ENCODE results near the gene QKI.

Gene QKI

DNA sequence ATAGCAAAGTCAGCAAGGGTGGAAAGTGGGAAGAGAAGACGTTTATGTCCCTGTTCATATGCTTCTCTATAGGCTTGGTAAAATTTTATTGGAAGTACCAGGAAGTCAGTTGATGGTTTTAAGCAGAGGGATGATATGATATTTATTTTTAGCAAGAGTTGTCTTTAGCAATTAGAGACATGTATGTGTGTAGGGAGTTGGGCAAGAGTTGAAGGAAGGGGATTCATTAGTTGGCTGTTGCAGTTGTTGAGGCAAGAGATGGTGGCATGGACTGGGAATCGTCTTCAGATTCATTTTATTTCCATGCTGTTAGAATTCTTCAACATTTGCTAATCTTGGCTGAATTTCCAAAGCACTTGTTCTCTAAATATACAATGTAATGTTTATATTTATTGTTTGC is 85.6 kb downstream of the QKI start:
- no peaks in the 10 kb centered on the region for H3K4me1 ChIP-seq (ENCODE audit: control insufficient read depth, insufficient read depth, low read length)
- no peaks in the 10 kb centered on the region for H3K27me3 ChIP-seq (ENCODE audit: control insufficient read depth, insufficient read depth, low read length)
- H3K36me3 ChIP-seq (ENCODE audit: control insufficient read depth, insufficient read depth, low read length), result no peaks in the 10 kb centered on the region
- peaks cover under 1% of the 10 kb centered on the region for H3K9me3 ChIP-seq (ENCODE audit: control insufficient read depth, insufficient read depth, low read length)
- no peak overlapping the region for H3K9ac ChIP-seq (ENCODE audit: low read depth, low read length)
- H3K4me3 ChIP-seq (ENCODE audit: low read depth, low read length), result no peak overlapping the region

DNA sequence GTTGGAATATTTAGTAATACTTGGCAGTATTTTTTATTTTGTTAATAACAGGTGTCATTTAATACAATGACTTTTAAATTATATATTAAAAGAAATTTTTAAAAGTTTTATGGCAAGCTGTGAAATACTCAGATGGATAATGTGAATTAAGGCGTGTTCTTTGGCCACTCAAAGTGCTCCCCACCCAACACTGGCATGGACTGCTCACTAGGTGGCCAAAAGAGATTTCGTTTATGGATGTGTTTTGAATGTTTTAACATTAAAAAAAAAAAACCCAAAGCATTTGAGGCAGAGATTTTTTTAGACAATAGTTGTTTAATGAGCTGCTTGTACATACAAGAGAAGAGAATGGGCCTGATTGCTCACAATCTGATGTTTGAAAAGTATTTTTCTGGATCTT is 86.5 kb downstream of the QKI start:
- peaks cover 4% of the 10 kb centered on the region for H3K9me3 ChIP-seq (ENCODE audit: control insufficient read depth, insufficient read depth, low read length)
- no peak overlapping the region for H3K4me3 ChIP-seq (ENCODE audit: low read depth, low read length)
- peaks cover 2% of the 10 kb centered on the region for H3K36me3 ChIP-seq (ENCODE audit: control insufficient read depth, insufficient read depth, low read length)
- H3K27me3 ChIP-seq (ENCODE audit: control insufficient read depth, insufficient read depth, low read length), result no peaks in the 10 kb centered on the region
- H3K9ac ChIP-seq (ENCODE audit: low read depth, low read length), result no peak overlapping the region
- H3K4me1 ChIP-seq (ENCODE audit: control insufficient read depth, insufficient read depth, low read length), result no peaks in the 10 kb centered on the region

DNA sequence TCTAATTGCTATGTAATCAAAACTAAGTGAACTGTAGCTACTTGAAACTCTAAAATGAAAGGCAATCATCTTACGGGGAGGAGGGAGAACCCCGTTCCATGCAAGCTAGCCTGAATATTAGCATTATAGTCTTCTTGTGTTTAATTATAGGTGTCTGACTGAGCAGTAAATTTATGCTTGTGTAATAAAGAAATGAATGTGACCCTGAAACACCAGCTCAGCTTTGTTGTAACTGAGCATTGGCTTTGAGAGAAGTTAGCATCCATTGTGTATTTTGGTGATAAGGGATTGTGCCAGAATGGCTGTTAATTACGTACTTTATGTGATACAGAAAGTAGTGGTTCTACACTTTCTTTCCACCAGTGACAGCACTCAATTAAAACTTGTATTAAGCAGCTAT is 86.9 kb downstream of the QKI start:
- Histone ChIP-seq H3K9me3 (ENCODE audit: control insufficient read depth, insufficient read depth, low read length) (peaks cover 4% of the 10 kb centered on the region), H3K4me3 (ENCODE audit: low read depth, low read length) (no peak overlapping the region), H3K4me1 (ENCODE audit: control insufficient read depth, insufficient read depth, low read length) (no peaks in the 10 kb centered on the region), H3K9ac (ENCODE audit: low read depth, low read length) (no peak overlapping the region), H3K36me3 (ENCODE audit: control insufficient read depth, insufficient read depth, low read length) (peaks cover 2% of the 10 kb centered on the region), H3K27me3 (ENCODE audit: control insufficient read depth, insufficient read depth, low read length) (no peaks in the 10 kb centered on the region)

DNA sequence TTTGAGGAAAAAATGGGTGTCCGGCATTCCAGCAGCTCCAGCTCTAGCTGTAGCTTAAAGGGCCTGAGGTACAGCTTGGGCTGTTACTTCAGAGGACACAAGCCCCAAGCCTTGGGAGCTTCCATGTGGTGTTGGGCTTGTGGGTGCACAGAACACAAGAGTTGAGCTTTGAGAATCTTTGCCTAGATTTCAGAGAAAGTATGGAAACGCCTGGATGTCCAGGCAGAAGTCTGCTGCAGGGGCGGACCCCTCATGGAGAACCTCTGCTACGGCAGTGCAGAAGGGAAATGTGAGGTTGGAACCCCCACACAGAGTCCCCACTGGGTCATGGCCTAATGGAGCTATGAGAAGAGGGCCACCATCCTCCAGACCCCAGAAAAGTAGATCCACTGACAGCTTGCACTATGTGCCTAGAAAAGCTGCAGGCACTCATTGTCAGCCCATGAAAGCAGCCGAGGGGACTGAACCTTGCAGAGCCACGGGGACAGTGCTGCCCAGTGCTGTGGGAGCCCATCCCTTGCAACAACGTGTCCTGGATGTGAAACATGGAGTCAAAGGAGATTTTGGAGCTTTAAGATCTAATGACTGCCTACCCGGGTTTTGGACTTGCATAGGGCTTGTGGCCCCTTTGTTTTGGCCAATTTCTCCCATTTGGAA is 90.6 kb downstream of the QKI start:
- H3K36me3 ChIP-seq (ENCODE audit: control insufficient read depth, insufficient read depth, low read length), result peaks cover 2% of the 10 kb centered on the region
- no peak overlapping the region for H3K4me3 ChIP-seq (ENCODE audit: low read depth, low read length)
- no peak overlapping the region for H3K9ac ChIP-seq (ENCODE audit: low read depth, low read length)
- H3K9me3 ChIP-seq (ENCODE audit: control insufficient read depth, insufficient read depth, low read length), result peaks cover 4% of the 10 kb centered on the region
- H3K27me3 ChIP-seq (ENCODE audit: control insufficient read depth, insufficient read depth, low read length), result no peaks in the 10 kb centered on the region
- no peaks in the 10 kb centered on the region for H3K4me1 ChIP-seq (ENCODE audit: control insufficient read depth, insufficient read depth, low read length)

DNA sequence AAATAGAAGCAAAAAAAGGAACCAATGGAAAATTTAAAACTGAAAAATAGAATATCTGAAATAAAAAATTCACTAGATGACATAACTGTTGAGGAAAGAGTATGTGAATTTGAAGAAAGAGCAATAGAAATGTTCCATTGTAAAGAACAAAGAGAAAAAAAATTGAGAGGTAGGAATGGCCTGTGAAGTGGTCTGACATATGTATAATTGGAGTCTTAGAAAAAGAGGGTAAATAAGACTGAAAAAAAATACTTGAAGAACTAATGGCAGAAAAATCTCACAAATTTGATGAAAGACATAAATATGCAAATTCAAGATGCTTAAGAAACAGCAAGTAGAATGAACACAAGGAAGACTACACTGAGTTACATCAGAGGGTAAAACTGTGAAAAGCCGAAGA is 93.4 kb downstream of the QKI start:
- H3K27me3 ChIP-seq (ENCODE audit: control insufficient read depth, insufficient read depth, low read length), result no peaks in the 10 kb centered on the region
- no peak overlapping the region for H3K4me3 ChIP-seq (ENCODE audit: low read depth, low read length)
- H3K4me1 ChIP-seq (ENCODE audit: control insufficient read depth, insufficient read depth, low read length), result no peaks in the 10 kb centered on the region
- H3K9ac ChIP-seq (ENCODE audit: low read depth, low read length), result no peak overlapping the region
- H3K9me3 ChIP-seq (ENCODE audit: control insufficient read depth, insufficient read depth, low read length), result peaks cover 4% of the 10 kb centered on the region
- peaks cover 2% of the 10 kb centered on the region for H3K36me3 ChIP-seq (ENCODE audit: control insufficient read depth, insufficient read depth, low read length)

DNA sequence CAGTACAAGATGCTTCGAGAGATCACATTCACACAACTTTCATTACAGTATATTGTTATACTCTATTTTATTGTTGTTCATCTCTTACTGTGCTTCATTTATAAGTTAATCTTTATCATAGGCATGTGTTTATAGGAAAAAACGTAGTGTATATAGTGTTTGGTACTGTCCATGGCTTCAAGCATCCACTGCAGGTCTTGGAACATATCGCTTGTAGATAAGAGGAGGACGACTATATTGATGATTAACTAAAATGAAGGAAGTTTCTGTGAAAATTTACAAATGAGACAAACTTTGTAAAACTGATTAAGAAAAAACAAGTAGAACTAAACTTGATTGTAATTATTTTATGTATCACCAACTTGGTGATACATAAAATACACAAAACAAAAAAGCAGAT is 98.5 kb downstream of the QKI start:
- no peaks in the 10 kb centered on the region for H3K4me1 ChIP-seq (ENCODE audit: control insufficient read depth, insufficient read depth, low read length)
- H3K9ac ChIP-seq (ENCODE audit: low read depth, low read length), result no peak overlapping the region
- H3K9me3 ChIP-seq (ENCODE audit: control insufficient read depth, insufficient read depth, low read length), result no peaks in the 10 kb centered on the region
- H3K36me3 ChIP-seq (ENCODE audit: control insufficient read depth, insufficient read depth, low read length), result no peaks in the 10 kb centered on the region
- no peaks in the 10 kb centered on the region for H3K27me3 ChIP-seq (ENCODE audit: control insufficient read depth, insufficient read depth, low read length)
- no peak overlapping the region for H3K4me3 ChIP-seq (ENCODE audit: low read depth, low read length)

DNA sequence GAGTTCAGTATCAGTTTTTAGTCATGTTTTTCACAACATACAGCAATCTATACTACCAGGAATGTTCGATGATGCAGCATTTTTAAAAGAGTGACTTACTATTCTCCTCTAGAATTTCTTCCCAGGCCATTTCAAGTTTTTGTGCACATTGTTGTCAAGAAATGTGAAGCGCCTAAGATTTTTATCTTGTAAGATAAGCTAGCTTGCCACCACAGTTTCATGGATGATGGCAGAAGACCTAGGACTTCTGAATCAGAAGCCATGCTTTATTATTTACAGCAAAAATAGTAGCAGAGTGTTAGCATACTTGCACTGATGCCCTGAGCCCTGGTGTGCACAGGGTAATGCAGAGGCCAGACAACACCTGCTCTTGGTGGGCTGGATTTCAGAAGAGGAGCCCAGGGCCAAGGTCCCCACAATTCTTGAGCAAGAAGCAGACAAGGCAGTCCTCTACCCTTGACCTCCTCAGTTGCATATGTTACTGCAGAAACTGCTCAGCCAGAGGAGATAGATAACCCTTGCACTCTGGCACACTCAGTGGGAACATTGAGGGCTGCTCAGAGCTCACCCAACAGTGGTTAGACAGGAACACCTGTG is 99.2 kb downstream of the QKI start:
- Histone ChIP-seq H3K9me3 (ENCODE audit: control insufficient read depth, insufficient read depth, low read length) (no peaks in the 10 kb centered on the region), H3K4me3 (ENCODE audit: low read depth, low read length) (no peak overlapping the region), H3K4me1 (ENCODE audit: control insufficient read depth, insufficient read depth, low read length) (no peaks in the 10 kb centered on the region), H3K36me3 (ENCODE audit: control insufficient read depth, insufficient read depth, low read length) (no peaks in the 10 kb centered on the region), H3K27me3 (ENCODE audit: control insufficient read depth, insufficient read depth, low read length) (no peaks in the 10 kb centered on the region), H3K9ac (ENCODE audit: low read depth, low read length) (no peak overlapping the region)

DNA sequence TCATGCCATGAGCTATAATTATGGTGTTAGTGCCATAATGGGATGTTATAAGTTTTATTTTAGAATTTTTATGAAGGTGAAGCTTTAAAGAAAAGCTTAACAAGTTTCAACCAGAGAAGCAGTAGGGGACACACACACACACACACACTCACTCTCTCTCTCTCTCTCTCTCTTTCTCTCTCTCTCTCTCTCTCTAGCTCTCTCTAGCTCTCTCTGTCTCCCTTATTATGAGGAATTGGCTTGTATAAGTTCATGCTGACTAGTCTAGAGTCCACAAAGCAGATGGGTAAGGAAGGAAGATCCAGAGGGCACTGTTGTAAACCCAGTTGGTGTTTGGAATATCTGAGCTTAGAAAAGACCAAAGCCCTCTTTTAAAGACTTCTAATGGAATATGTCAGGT is 102.4 kb downstream of the QKI start:
- H3K9ac ChIP-seq (ENCODE audit: low read depth, low read length), result no peak overlapping the region
- H3K4me3 ChIP-seq (ENCODE audit: low read depth, low read length), result no peak overlapping the region
- no peaks in the 10 kb centered on the region for H3K9me3 ChIP-seq (ENCODE audit: control insufficient read depth, insufficient read depth, low read length)
- no peaks in the 10 kb centered on the region for H3K4me1 ChIP-seq (ENCODE audit: control insufficient read depth, insufficient read depth, low read length)
- H3K27me3 ChIP-seq (ENCODE audit: control insufficient read depth, insufficient read depth, low read length), result no peaks in the 10 kb centered on the region
- H3K36me3 ChIP-seq (ENCODE audit: control insufficient read depth, insufficient read depth, low read length), result no peaks in the 10 kb centered on the region

DNA sequence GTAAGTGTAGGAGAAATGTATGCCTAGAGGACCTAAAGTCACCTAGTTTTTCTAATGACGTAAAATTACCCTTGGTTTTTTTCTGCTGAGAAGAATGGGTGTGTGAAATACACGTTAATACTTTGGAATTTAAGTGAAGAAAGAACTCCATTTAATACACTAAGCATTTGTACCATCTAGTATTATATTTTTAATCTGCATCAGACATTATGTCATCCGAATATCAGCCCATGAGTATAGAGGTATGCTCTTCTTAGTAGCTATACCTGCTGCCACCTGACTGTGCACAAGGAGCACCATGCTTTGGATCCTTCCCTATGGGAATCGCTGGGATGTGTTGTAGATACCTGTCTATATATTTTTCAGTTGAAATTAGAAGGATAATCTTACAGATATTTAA is 106.4 kb downstream of the QKI start:
- no peak overlapping the region for H3K4me3 ChIP-seq (ENCODE audit: low read depth, low read length)
- no peaks in the 10 kb centered on the region for H3K36me3 ChIP-seq (ENCODE audit: control insufficient read depth, insufficient read depth, low read length)
- H3K9ac ChIP-seq (ENCODE audit: low read depth, low read length), result no peak overlapping the region
- no peaks in the 10 kb centered on the region for H3K27me3 ChIP-seq (ENCODE audit: control insufficient read depth, insufficient read depth, low read length)
- H3K9me3 ChIP-seq (ENCODE audit: control insufficient read depth, insufficient read depth, low read length), result no peaks in the 10 kb centered on the region
- H3K4me1 ChIP-seq (ENCODE audit: control insufficient read depth, insufficient read depth, low read length), result no peaks in the 10 kb centered on the region

DNA sequence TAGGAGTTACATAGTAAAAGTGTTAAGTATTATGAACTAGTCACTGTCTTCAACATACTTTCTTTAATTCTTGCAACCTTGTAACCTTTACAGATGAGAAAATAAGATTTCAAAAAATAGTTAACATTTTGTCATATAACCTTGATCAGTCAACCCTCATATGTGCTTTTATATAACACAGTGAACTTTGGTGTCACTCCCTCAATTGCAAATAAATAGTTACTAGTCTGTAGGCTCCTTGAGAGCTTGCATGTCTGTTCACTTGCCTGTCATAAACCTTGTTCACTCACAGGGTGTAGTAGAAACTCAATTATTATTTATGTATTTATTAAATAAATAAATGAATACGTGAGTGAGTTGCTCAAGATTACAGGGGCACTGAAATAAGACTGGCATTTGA is 107.5 kb downstream of the QKI start:
- Histone ChIP-seq H3K9ac (ENCODE audit: low read depth, low read length) (no peak overlapping the region), H3K27me3 (ENCODE audit: control insufficient read depth, insufficient read depth, low read length) (no peaks in the 10 kb centered on the region), H3K36me3 (ENCODE audit: control insufficient read depth, insufficient read depth, low read length) (no peaks in the 10 kb centered on the region), H3K9me3 (ENCODE audit: control insufficient read depth, insufficient read depth, low read length) (no peaks in the 10 kb centered on the region), H3K4me1 (ENCODE audit: control insufficient read depth, insufficient read depth, low read length) (peaks cover 2% of the 10 kb centered on the region), H3K4me3 (ENCODE audit: low read depth, low read length) (no peak overlapping the region)

DNA sequence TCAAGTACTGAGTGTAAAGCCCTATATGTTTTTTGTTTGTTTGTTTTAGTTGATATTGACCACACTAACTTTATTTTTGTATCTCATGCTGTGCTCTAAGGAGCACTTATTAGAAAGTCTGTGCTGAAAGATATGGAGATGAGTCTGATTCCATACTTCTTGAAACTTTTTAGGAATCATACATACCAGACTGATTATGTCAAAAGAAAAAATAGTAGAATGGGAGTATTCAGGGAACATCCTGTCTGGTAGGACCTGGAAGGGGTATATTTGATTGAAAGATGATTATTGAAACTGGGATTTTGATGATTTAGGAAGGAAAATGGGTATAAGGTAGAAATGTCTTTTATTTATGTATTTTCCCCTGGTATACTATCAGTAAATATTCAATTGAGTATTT is 111.4 kb downstream of the QKI start:
- H3K36me3 ChIP-seq (ENCODE audit: control insufficient read depth, insufficient read depth, low read length), result no peaks in the 10 kb centered on the region
- H3K27me3 ChIP-seq (ENCODE audit: control insufficient read depth, insufficient read depth, low read length), result no peaks in the 10 kb centered on the region
- H3K9ac ChIP-seq (ENCODE audit: low read depth, low read length), result no peak overlapping the region
- no peaks in the 10 kb centered on the region for H3K9me3 ChIP-seq (ENCODE audit: control insufficient read depth, insufficient read depth, low read length)
- H3K4me3 ChIP-seq (ENCODE audit: low read depth, low read length), result no peak overlapping the region
- H3K4me1 ChIP-seq (ENCODE audit: control insufficient read depth, insufficient read depth, low read length), result peaks cover 6% of the 10 kb centered on the region

DNA sequence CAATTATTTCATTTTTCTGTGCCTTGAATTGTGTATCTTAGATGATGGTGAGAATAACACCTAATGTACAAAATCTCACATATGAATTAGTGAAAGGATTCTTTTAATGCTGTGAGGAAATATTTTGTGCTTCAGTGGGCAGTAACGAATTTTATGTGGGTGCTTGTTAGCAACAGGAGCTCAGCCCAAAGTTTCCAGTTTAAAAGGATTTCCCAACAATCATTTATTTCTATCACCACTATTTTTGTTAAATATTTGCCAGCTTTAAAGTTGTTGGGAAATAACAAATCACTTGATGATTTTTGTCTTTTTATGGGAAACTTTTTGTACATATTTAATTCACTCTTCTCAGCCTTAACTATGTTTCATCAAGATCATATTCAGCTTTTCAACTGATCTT is 111.8 kb downstream of the QKI start:
- Histone ChIP-seq H3K9ac (ENCODE audit: low read depth, low read length) (no peak overlapping the region), H3K4me3 (ENCODE audit: low read depth, low read length) (no peak overlapping the region), H3K4me1 (ENCODE audit: control insufficient read depth, insufficient read depth, low read length) (peaks cover 6% of the 10 kb centered on the region), H3K9me3 (ENCODE audit: control insufficient read depth, insufficient read depth, low read length) (no peaks in the 10 kb centered on the region), H3K36me3 (ENCODE audit: control insufficient read depth, insufficient read depth, low read length) (no peaks in the 10 kb centered on the region), H3K27me3 (ENCODE audit: control insufficient read depth, insufficient read depth, low read length) (no peaks in the 10 kb centered on the region)
